Liver (tissue), 9 donors: Measurements from ENCODE around the gene PLAU. TPM values are rescaled to one million over a fixed set of nuclear protein-coding genes. Genes with fewer than 3 reads are reported as not detected.
"Not testable (repeated sequence)": the region's sequence is repeated elsewhere in the genome, so short reads cannot be mapped to it uniquely, and the experiment has no call there.

Experiments used
- DNase-seq: peaks from one replicate; pipeline ENCODE4 v3.0.0-alpha.2; 2017; ENCODE audit warnings: low spot score
- H3K27ac ChIP-seq, 2 donors: one replicate each; pipeline ENCODE4 v1.7.0; 2013; ENCODE audit warnings: inconsistent platforms in 2 of 2, low read length in 2 of 2, control low read depth in 1 of 2, low read depth in 1 of 2, mild to moderate bottlenecking in 1 of 2
- H3K27me3 ChIP-seq, 4 donors: one replicate each; pipeline versions ENCODE4 v1.6.1 to v1.7.0; 2013; ENCODE audit warnings: low read length in 3 of 4, inconsistent platforms in 1 of 4, mild to moderate bottlenecking in 1 of 4, moderate library complexity in 1 of 4; ENCODE audit not compliant: control insufficient read depth in 4 of 4, insufficient read depth in 4 of 4
- H3K36me3 ChIP-seq, 4 donors: one replicate each; pipeline versions ENCODE4 v1.6.1 to v1.7.0; 2013; ENCODE audit warnings: low read length in 3 of 4, mild to moderate bottlenecking in 3 of 4, low read depth in 1 of 4, moderate library complexity in 1 of 4; ENCODE audit not compliant: control insufficient read depth in 4 of 4, insufficient read depth in 3 of 4
- H3K4me1 ChIP-seq, 4 donors: one replicate each; pipeline versions ENCODE4 v1.6.1 to v1.7.0; 2013; ENCODE audit warnings: low read length in 3 of 4, mild to moderate bottlenecking in 3 of 4, moderate library complexity in 1 of 4; ENCODE audit not compliant: control insufficient read depth in 4 of 4, insufficient read depth in 4 of 4
- H3K4me3 ChIP-seq, 3 donors: one replicate each; pipeline versions ENCODE4 v1.6.1 to v1.7.0; 2013; ENCODE audit warnings: low read length in 3 of 3, control low read depth in 1 of 3, low read depth in 1 of 3, mild to moderate bottlenecking in 1 of 3
- H3K9ac ChIP-seq, 2 donors: one replicate each; pipeline ENCODE4 v1.7.0; 2013; ENCODE audit warnings: low read length in 2 of 2, mild to moderate bottlenecking in 2 of 2, moderate library complexity in 2 of 2, control low read depth in 1 of 2, low read depth in 1 of 2
- H3K9me3 ChIP-seq, 4 donors: one replicate each; pipeline versions ENCODE4 v1.6.1 to v1.7.0; 2013; ENCODE audit warnings: low read length in 3 of 4; ENCODE audit not compliant: control insufficient read depth in 4 of 4
- EGR1 ChIP-seq, 2 donors: IDR thresholded peaks; 2 replicates each; pipeline ENCODE4 v1.6.1; 2016 to 2018; ENCODE audit warnings: antibody characterized with exemption in 2 of 2, low read depth in 2 of 2
- FOXA1 ChIP-seq: IDR thresholded peaks from 2 replicates; pipeline ENCODE4 v1.6.1; 2016; ENCODE audit warnings: antibody characterized with exemption
- FOXA2 ChIP-seq: IDR thresholded peaks from 2 replicates; pipeline ENCODE4 v1.6.1; 2016; ENCODE audit warnings: antibody characterized with exemption
- GABPA ChIP-seq, 2 donors: IDR thresholded peaks in 1 of 2; conservative IDR thresholded peaks in 1 of 2; 2 replicates each; pipeline ENCODE4 v1.6.1; 2016; ENCODE audit warnings: antibody characterized with exemption in 2 of 2, mild to moderate bottlenecking in 1 of 2, moderate library complexity in 1 of 2
- HNF4G ChIP-seq: IDR thresholded peaks from 2 replicates; pipeline ENCODE4 v1.6.1; 2016; ENCODE audit warnings: antibody characterized with exemption
- JUND ChIP-seq, 2 donors: IDR thresholded peaks; 2 replicates each; pipeline ENCODE4 v1.6.1; 2016; ENCODE audit warnings: antibody characterized with exemption in 2 of 2
- NR2F2 ChIP-seq: IDR thresholded peaks from 2 replicates; pipeline ENCODE4 v1.6.1; 2016; ENCODE audit warnings: antibody characterized with exemption
- RXRA ChIP-seq, 2 donors: IDR thresholded peaks; 2 replicates each; pipeline ENCODE4 v1.6.1; 2017 to 2018; ENCODE audit warnings: antibody characterized with exemption in 2 of 2, mild to moderate bottlenecking in 1 of 2
- SP1 ChIP-seq: IDR thresholded peaks from 2 replicates; pipeline ENCODE4 v1.6.1; 2018; ENCODE audit warnings: antibody characterized with exemption, mild to moderate bottlenecking
- TAF1 ChIP-seq: conservative IDR thresholded peaks from 2 replicates; pipeline ENCODE4 v1.6.1; 2016; ENCODE audit warnings: antibody characterized with exemption, mild to moderate bottlenecking
- WGBS: extraction: QIAGEN DNeasy Blood & Tissue Kit; methylation state at CpG from one replicate; pipeline ENCODE4 v1.1.7; 2013; 5-methylcytosine and 5-hydroxymethylcytosine counted together
- polyA plus RNA-seq, 2 donors: library from polyadenylated mRNA; stranded (reverse) in 1 of 2; unstranded in 1 of 2; fragments of 200-250 nt in 1 of 2; fragments of >200 nt in 1 of 2; fragmentation: Nextera tagmentation in 1 of 2; extraction: Ambion mirVana in 1 of 2; gene quantifications; one replicate each; pipeline versions ENCODE4 v1.2.1 to v1.2.3, GENCODE V29; 2013 to 2015
- total RNA-seq, 2 donors: library from RNA; depleted of rRNA; stranded (reverse); fragments of >200 nt; gene quantifications; one replicate each; pipeline ENCODE4 v1.2.3, GENCODE V29; 2014
- TF ChIP-seq, protein P1 (sequence below): IDR thresholded peaks from 2 replicates; pipeline ENCODE4 v1.6.1; 2016; ENCODE audit warnings: antibody characterized with exemption, mild to moderate bottlenecking
- TF ChIP-seq, protein P2 (sequence below): IDR thresholded peaks from 2 replicates; pipeline ENCODE4 v1.6.1; 2016; ENCODE audit warnings: antibody characterized with exemption
- TF ChIP-seq, protein P3 (sequence below): IDR thresholded peaks from 2 replicates; pipeline ENCODE4 v1.6.1; 2016; ENCODE audit warnings: antibody characterized with exemption
- TF ChIP-seq, protein P4 (sequence below): IDR thresholded peaks from 2 replicates; pipeline ENCODE4 v1.6.1; 2016; ENCODE audit warnings: antibody characterized with exemption
- donor health status: healthy.
- donor health status: healthy.
- donor health status: healthy.
- donor health status: healthy.
- donor health status: healthy.

Gene PLAU
- total and polyA plus RNA-seq, 4 donors: 0.40 to 1.0 (median 0.79) TPM

DNA sequence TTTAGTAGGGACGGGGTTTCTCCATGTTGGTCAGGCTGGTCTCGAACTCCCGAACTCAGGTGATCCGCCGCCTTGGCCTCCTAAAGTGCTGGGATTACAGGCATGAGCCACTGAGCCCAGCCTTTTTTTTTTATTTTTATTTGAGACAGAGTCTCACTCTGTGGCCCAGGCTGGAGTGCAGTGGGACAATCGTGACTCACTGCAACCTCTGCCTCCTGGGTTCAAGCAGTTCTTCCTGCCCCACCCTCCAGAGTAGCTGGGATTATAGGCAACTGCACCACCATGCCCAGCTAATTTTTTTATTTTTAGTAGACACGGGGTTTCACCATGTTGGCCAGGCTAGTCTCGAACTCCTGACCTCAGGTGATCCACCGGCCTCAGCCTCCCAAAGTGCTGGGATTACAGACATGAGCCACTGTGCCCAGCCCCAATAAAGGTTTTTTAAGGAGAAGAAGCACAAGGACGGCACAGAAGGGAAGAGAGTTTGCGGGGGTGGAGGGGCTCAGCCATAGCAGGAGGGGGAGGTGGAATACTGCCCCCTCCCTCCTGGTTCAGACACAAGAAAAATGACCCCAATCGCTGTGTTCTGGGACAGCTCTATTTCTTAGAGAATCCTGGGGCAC, 54.4 kb downstream of the PLAU start:
- H3K36me3 ChIP-seq, H3K4me3 ChIP-seq, H3K27me3 ChIP-seq, H3K9ac ChIP-seq, H3K9me3 ChIP-seq, DNase-seq, H3K4me1 ChIP-seq: not testable (repeated sequence)
- H3K27ac ChIP-seq: peak overlapping the region; percentile 21 to 51
- 89% methylated on average over 12 of the region's 12 CpGs for WGBS

DNA sequence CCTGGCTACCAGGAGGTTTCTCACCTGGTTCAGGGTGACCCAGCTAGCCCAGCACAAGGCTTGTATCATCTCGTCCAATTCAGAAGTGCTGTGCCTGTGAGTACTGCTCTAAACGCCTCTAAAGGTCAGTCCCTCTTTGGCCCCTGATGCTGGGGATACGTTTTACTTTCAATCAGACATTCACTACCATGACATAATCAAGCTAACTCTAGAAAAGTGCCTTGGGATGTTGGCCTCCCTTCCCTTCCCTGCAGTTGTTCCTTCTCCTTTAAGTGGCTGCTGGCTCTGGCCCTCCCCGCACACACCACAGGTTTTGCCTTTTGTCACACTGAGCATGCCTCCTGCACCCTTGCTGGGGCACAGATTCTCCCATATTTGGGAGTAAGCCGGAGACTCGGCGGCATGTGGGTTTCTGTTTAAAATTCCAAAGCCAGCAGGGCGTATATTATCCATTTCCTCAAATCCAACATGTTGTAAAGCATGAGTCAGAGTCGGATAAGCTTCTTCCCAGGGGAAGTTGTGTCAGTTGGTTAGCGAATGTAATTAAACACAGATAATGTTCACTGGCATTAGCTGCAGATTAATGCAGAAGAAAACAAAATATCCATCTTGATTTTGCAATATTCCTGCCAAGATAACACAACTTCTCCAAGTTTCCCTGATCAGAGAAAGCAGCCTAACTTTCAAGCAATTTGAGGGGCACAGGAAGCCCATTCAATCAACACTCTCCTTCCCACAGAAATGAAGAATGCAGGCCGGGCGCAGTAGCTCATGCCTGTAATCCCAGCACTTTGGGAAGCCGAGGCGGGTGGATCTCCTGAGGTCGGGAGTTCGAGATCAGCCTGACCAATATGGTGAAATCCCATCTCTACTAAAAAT, 55.2 kb downstream of the PLAU start:
- Histone ChIP-seq H3K9ac (no peak overlapping the region), H3K4me1 (no peaks in the 10 kb centered on the region), H3K27ac (peak overlapping the region; percentile 50 to 51), H3K36me3 (no peaks in the 10 kb centered on the region), H3K27me3 (no peaks in the 10 kb centered on the region), H3K9me3 (no peaks in the 10 kb centered on the region), H3K4me3 (no peak overlapping the region)
- WGBS: 62% methylated on average over 16 of the region's 16 CpGs
- TF ChIP-seq RXRA (IDR thresholded peaks at IDR 0.05): peak in 1 of 2 donors; percentile 13
- TF ChIP-seq SP1: peak; percentile 38
- TF ChIP-seq GABPA (IDR thresholded peaks at IDR 0.05 in 1 of 2, conservative IDR thresholded peaks at IDR 0.05 in 1 of 2): no peak
- peak; percentile 80 to 84 for TF ChIP-seq JUND (IDR thresholded peaks at IDR 0.05)
- no peak for DNase-seq

DNA sequence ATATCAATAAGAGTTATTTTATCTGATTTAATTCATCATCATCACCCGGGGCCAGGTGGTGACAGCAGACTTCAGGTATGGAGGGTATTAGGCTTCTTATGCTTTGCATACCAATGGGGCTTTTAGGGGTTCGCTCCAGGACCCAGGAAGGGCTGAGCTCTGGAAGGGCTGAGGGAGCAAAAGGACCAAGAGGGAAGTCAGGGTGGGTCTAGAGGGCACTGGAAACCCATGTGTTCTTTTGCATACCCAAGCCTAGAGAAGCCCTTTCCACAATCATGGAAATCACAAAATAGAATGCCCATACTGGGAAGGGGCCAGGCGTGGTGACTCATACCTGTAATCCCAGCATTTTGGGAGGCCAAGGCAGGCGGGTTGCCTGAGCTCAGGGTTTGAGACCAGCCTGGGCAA, 56.1 kb downstream of the PLAU start:
- H3K9me3 ChIP-seq: no peaks in the 10 kb centered on the region
- TF ChIP-seq, protein P1, sequence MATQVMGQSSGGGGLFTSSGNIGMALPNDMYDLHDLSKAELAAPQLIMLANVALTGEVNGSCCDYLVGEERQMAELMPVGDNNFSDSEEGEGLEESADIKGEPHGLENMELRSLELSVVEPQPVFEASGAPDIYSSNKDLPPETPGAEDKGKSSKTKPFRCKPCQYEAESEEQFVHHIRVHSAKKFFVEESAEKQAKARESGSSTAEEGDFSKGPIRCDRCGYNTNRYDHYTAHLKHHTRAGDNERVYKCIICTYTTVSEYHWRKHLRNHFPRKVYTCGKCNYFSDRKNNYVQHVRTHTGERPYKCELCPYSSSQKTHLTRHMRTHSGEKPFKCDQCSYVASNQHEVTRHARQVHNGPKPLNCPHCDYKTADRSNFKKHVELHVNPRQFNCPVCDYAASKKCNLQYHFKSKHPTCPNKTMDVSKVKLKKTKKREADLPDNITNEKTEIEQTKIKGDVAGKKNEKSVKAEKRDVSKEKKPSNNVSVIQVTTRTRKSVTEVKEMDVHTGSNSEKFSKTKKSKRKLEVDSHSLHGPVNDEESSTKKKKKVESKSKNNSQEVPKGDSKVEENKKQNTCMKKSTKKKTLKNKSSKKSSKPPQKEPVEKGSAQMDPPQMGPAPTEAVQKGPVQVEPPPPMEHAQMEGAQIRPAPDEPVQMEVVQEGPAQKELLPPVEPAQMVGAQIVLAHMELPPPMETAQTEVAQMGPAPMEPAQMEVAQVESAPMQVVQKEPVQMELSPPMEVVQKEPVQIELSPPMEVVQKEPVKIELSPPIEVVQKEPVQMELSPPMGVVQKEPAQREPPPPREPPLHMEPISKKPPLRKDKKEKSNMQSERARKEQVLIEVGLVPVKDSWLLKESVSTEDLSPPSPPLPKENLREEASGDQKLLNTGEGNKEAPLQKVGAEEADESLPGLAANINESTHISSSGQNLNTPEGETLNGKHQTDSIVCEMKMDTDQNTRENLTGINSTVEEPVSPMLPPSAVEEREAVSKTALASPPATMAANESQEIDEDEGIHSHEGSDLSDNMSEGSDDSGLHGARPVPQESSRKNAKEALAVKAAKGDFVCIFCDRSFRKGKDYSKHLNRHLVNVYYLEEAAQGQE: no peak
- TF ChIP-seq TAF1 (no peak), NR2F2 (no peak), EGR1 (IDR thresholded peaks at IDR 0.05; ENCODE audit: low read depth in 2 of 2) (no peak), JUND (IDR thresholded peaks at IDR 0.05) (no peak), HNF4G (no peak), FOXA1 (no peak), FOXA2 (no peak), SP1 (no peak), RXRA (IDR thresholded peaks at IDR 0.05) (no peak)
- TF ChIP-seq, protein P2, sequence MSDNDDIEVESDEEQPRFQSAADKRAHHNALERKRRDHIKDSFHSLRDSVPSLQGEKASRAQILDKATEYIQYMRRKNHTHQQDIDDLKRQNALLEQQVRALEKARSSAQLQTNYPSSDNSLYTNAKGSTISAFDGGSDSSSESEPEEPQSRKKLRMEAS: no peak
- TF ChIP-seq, protein P3, sequence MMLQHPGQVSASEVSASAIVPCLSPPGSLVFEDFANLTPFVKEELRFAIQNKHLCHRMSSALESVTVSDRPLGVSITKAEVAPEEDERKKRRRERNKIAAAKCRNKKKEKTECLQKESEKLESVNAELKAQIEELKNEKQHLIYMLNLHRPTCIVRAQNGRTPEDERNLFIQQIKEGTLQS: no peak
- TF ChIP-seq, protein P4, sequence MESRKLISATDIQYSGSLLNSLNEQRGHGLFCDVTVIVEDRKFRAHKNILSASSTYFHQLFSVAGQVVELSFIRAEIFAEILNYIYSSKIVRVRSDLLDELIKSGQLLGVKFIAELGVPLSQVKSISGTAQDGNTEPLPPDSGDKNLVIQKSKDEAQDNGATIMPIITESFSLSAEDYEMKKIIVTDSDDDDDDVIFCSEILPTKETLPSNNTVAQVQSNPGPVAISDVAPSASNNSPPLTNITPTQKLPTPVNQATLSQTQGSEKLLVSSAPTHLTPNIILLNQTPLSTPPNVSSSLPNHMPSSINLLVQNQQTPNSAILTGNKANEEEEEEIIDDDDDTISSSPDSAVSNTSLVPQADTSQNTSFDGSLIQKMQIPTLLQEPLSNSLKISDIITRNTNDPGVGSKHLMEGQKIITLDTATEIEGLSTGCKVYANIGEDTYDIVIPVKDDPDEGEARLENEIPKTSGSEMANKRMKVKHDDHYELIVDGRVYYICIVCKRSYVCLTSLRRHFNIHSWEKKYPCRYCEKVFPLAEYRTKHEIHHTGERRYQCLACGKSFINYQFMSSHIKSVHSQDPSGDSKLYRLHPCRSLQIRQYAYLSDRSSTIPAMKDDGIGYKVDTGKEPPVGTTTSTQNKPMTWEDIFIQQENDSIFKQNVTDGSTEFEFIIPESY: no peak
- no peak for DNase-seq
- H3K27ac ChIP-seq: peak overlapping the region in 1 of 2 donors; percentile 50
- H3K4me1 ChIP-seq: no peaks in the 10 kb centered on the region
- H3K9ac ChIP-seq: no peak overlapping the region
- H3K4me3 ChIP-seq: no peak overlapping the region
- H3K27me3 ChIP-seq: no peaks in the 10 kb centered on the region
- no peaks in the 10 kb centered on the region for H3K36me3 ChIP-seq
- 90% methylated on average over 4 of the region's 4 CpGs for WGBS
